Measurements from ENCODE around the gene C16orf95.

Gene C16orf95

GRCh38 chr16:87303962-87304521, 13.2 kb downstream of the C16orf95 start:
- Mint-ChIP-seq H3K27me3 (no peaks in the 10 kb centered on the region), H3K27ac (no peak overlapping the region), H3K4me3 (no peak overlapping the region), H3K4me1 (peaks cover 16% of the 10 kb centered on the region), H3K9me3 (no peaks in the 10 kb centered on the region), H3K36me3 (ENCODE audit: low read depth) (peaks cover 6% of the 10 kb centered on the region)
- ATAC-seq: no peak
- DNase-seq: no peak

- no peaks in the 10 kb centered on the region for H3K9me3 Mint-ChIP-seq
- no peaks in the 10 kb centered on the region for H3K27me3 Mint-ChIP-seq
- H3K27ac Mint-ChIP-seq: no peak overlapping the region
- peak; percentile 65 for ATAC-seq
- peaks cover 10% of the 10 kb centered on the region for H3K4me1 Mint-ChIP-seq
- DNase-seq: no peak
- no peak overlapping the region for H3K4me3 Mint-ChIP-seq
- H3K36me3 Mint-ChIP-seq (ENCODE audit: low read depth): peaks cover under 1% of the 10 kb centered on the region
These were observed 13.7 kb downstream of the C16orf95 start for GRCh38 chr16:87303431-87303930.

- ATAC-seq (no peak), DNase-seq (no peak)
- Mint-ChIP-seq H3K4me1 (peaks cover 9% of the 10 kb centered on the region), H3K27ac (no peak overlapping the region), H3K9me3 (no peaks in the 10 kb centered on the region), H3K4me3 (no peak overlapping the region), H3K27me3 (no peaks in the 10 kb centered on the region), H3K36me3 (ENCODE audit: low read depth) (peaks cover 2% of the 10 kb centered on the region)
These were observed 18.2 kb downstream of the C16orf95 start for GRCh38 chr16:87298857-87299465.

- H3K27me3 Mint-ChIP-seq: no peaks in the 10 kb centered on the region
These were observed 19.1 kb downstream of the C16orf95 start for GRCh38 chr16:87297918-87298631.

GRCh38 chr16:87297407-87297806, 19.8 kb downstream of the C16orf95 start:
- Mint-ChIP-seq H3K4me1 (peaks cover 2% of the 10 kb centered on the region), H3K36me3 (ENCODE audit: low read depth) (peaks cover 2% of the 10 kb centered on the region), H3K4me3 (no peak overlapping the region), H3K27ac (no peak overlapping the region), H3K27me3 (no peaks in the 10 kb centered on the region), H3K9me3 (no peaks in the 10 kb centered on the region)
- ATAC-seq: no peak
- DNase-seq: no peak

More at GRCh38 chr16:87297918-87298631, 19.1 kb downstream of the C16orf95 start:
- ATAC-seq (peak; percentile 47), DNase-seq (peak; percentile 53)
- peaks cover 2% of the 10 kb centered on the region for H3K36me3 Mint-ChIP-seq (ENCODE audit: low read depth)
- no peak overlapping the region for H3K4me3 Mint-ChIP-seq
- H3K4me1 Mint-ChIP-seq: peaks cover 2% of the 10 kb centered on the region
- H3K27ac Mint-ChIP-seq: no peak overlapping the region
- H3K9me3 Mint-ChIP-seq: no peaks in the 10 kb centered on the region

GRCh38 chr16:87295661-87296531, 21.3 kb downstream of the C16orf95 start:
- no peak overlapping the region for H3K27ac Mint-ChIP-seq
- DNase-seq (no peak), ATAC-seq (no peak)
- peaks cover 9% of the 10 kb centered on the region for H3K36me3 Mint-ChIP-seq (ENCODE audit: low read depth)
- no peaks in the 10 kb centered on the region for H3K9me3 Mint-ChIP-seq
- H3K4me1 Mint-ChIP-seq: peaks cover 2% of the 10 kb centered on the region
- no peak overlapping the region for H3K4me3 Mint-ChIP-seq
- no peaks in the 10 kb centered on the region for H3K27me3 Mint-ChIP-seq

GRCh38 chr16:87295259-87295658, 21.9 kb downstream of the C16orf95 start:
- Mint-ChIP-seq H3K4me1 (peaks cover 2% of the 10 kb centered on the region), H3K36me3 (ENCODE audit: low read depth) (peaks cover 9% of the 10 kb centered on the region), H3K27ac (no peak overlapping the region), H3K9me3 (no peaks in the 10 kb centered on the region), H3K27me3 (no peaks in the 10 kb centered on the region), H3K4me3 (no peak overlapping the region)
- peak; percentile 57 for ATAC-seq
- no peak for DNase-seq

GRCh38 chr16:87293990-87294389, 23.2 kb downstream of the C16orf95 start:
- Mint-ChIP-seq H3K9me3 (no peaks in the 10 kb centered on the region), H3K27ac (no peak overlapping the region), H3K36me3 (ENCODE audit: low read depth) (peaks cover 9% of the 10 kb centered on the region), H3K27me3 (no peaks in the 10 kb centered on the region), H3K4me1 (peaks cover 2% of the 10 kb centered on the region), H3K4me3 (no peak overlapping the region)
- DNase-seq (no peak), ATAC-seq (no peak)

GRCh38 chr16:87291944-87292343, 25.2 kb downstream of the C16orf95 start:
- ATAC-seq: no peak
- H3K9me3 Mint-ChIP-seq: no peaks in the 10 kb centered on the region
- H3K36me3 Mint-ChIP-seq (ENCODE audit: low read depth): peaks cover 8% of the 10 kb centered on the region

GRCh38 chr16:87288753-87289362, 28.3 kb downstream of the C16orf95 start:
- H3K27me3 Mint-ChIP-seq: no peaks in the 10 kb centered on the region
- peaks cover 5% of the 10 kb centered on the region for H3K9me3 Mint-ChIP-seq
- DNase-seq: no peak
- ATAC-seq: no peak
- H3K4me3 Mint-ChIP-seq: no peak overlapping the region
- H3K27ac Mint-ChIP-seq: no peak overlapping the region
- H3K36me3 Mint-ChIP-seq (ENCODE audit: low read depth): peaks cover 10% of the 10 kb centered on the region
- H3K4me1 Mint-ChIP-seq: no peaks in the 10 kb centered on the region

More at GRCh38 chr16:87291944-87292343, 25.2 kb downstream of the C16orf95 start:
- no peak for DNase-seq
- Mint-ChIP-seq H3K27ac (no peak overlapping the region), H3K4me3 (no peak overlapping the region), H3K27me3 (no peaks in the 10 kb centered on the region), H3K4me1 (no peaks in the 10 kb centered on the region)

GRCh38 chr16:87286839-87287626, 30.2 kb downstream of the C16orf95 start:
- Mint-ChIP-seq H3K9me3 (peaks cover 5% of the 10 kb centered on the region), H3K4me3 (no peak overlapping the region), H3K27ac (no peak overlapping the region), H3K27me3 (no peaks in the 10 kb centered on the region), H3K4me1 (peaks cover 2% of the 10 kb centered on the region), H3K36me3 (ENCODE audit: low read depth) (peaks cover 8% of the 10 kb centered on the region)
- ATAC-seq (no peak), DNase-seq (no peak)

- no peak for ATAC-seq
- Mint-ChIP-seq H3K4me1 (peaks cover 2% of the 10 kb centered on the region), H3K27me3 (no peaks in the 10 kb centered on the region), H3K36me3 (ENCODE audit: low read depth) (peaks cover 3% of the 10 kb centered on the region), H3K4me3 (no peak overlapping the region), H3K27ac (no peak overlapping the region), H3K9me3 (peaks cover 5% of the 10 kb centered on the region)
- DNase-seq: no peak
These were observed 33.0 kb downstream of the C16orf95 start for GRCh38 chr16:87284183-87284582.

- ATAC-seq (no peak), DNase-seq (no peak)
- Mint-ChIP-seq H3K36me3 (ENCODE audit: low read depth) (no peaks in the 10 kb centered on the region), H3K4me1 (peaks cover 4% of the 10 kb centered on the region), H3K27me3 (no peaks in the 10 kb centered on the region), H3K27ac (no peak overlapping the region), H3K4me3 (no peak overlapping the region), H3K9me3 (no peaks in the 10 kb centered on the region)
These were observed 38.0 kb downstream of the C16orf95 start for GRCh38 chr16:87279094-87279658.

Measured in activated naive CD8-positive, alpha-beta T cell treated with anti-CD3 and anti-CD28 coated beads, Interleukin-2, amount 50 U/mL, for 24 hours (primary cell).